HG03442 (cell line): ENCODE data around the gene UCP1.

ENCODE experiments used
- ATAC-seq: cut with Tn5 transposase; IDR thresholded peaks from one replicate; pipeline ENCODE4 v1.9.1; 2021; ENCODE audit warnings: mild to moderate bottlenecking, moderate library complexity; ENCODE audit not compliant: unreplicated experiment

UCP1 gene

GRCh38 chr4:140568507-140569306 lies at the start of gene UCP1:
Gene UCP1 (minus strand): TSS chr4:140568961. CDS start chr4:140568729, 232 bp downstream.
- no peak for ATAC-seq

GRCh38 chr4:140617499-140618248 lies 48.9 kb upstream of the UCP1 start:
- ATAC-seq, result no peak

GRCh38 chr4:140615451-140615850 lies 46.7 kb upstream of the UCP1 start:
- ATAC-seq, result no peak

DNA sequence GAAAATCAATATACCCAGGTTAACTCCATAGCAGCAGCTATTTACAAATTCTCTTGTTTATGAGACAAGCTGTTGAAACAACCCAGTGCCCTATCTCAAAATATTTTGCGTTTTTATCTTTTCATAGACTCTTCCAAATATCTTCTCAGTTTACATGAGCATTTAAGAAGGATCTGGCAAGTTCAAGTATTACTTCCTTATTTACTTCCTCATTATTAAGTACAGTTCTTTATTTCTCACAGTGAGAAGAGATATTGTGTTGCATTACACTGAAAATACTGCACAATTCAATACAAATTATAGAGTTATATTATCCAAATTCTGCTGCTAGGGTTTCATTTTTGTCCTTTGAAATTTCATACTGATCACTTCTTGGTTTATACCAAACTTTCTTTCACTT lies 43.6 kb upstream of the UCP1 start:
- ATAC-seq, result no peak

DNA sequence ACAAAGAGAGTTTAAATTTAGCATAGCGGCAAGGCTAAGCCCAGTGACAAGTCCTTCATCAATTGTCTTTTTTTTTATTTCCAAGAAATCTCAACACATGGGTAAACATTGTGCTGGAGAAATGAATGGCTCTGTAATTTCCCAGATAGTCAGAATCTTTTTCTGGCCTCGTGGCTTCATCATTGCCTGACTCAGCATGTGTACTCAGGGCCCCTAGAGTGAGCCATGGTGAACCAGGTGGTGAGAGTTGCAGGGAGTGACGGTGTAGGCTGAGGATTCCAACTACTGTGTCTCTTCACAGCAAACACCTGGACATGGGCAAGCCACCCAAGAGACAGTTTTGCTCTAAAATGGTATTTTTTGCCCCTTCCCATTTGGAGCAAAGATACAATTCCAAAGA lies 43.1 kb upstream of the UCP1 start:
- no peak for ATAC-seq

- peak; percentile 84 for ATAC-seq
These were observed 41.0 kb upstream of the UCP1 start for GRCh38 chr4:140609548-140610425.

DNA sequence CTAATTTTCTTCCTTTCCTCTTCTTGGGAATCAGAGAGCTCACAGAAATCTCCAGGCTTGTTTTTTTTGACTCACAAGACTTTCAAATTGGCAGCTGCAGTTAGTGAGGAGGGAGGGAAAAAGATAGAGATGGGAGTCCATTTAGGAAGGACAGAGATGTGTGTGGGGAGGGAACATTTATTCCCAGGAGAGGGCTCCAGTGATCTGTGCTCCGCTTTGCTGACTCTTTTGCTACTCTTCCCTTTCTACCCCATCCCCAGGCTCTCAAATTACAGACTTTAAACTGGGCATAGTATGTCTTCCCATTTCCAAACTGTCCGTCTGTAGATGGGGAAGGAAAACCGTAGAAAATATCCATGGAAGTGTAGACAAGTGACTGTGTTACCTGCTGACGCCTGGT lies 39.1 kb upstream of the UCP1 start:
- no peak for ATAC-seq

GRCh38 chr4:140604544-140604943 lies 35.8 kb upstream of the UCP1 start:
- ATAC-seq, result no peak

DNA sequence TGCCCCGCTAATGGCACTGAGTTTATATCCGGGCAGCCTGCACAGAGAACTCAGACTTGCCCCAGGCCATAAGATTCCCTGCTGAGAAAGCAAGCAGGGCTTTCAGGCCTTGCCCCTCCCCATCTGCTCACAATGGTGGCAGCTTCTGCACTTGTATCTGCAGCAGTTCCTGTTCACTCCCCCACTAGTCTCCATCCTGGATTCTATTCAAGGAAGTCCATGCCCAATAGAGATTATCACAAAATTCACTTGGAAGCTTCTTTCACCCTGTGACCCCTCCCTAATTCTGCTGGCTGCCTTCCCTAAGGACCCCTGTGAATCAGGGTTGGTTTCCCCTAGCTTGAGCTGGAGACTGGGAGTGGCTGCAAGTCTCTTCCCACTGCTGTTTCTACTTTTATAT lies 34.5 kb upstream of the UCP1 start:
- no peak for ATAC-seq

DNA sequence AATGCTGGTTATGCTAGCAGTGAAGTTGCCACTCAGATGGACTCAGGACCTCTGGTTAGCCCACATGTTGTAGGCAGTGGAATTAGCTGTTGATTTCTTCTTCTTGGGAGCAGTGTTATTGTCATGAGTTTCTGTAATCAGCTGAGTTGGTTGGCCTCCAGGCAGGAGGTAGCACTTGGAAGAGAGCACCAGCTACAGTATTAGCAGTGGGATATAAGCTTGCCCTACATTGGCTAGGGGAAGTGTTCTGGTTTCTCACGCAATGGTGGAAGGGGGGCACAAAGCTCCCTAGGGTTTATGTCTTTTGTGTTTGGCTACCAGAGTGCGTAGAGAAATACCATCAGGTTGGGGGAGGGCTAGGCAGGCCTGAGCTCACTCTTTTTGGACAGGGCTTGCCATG lies 34.0 kb upstream of the UCP1 start:
- no peak for ATAC-seq

DNA sequence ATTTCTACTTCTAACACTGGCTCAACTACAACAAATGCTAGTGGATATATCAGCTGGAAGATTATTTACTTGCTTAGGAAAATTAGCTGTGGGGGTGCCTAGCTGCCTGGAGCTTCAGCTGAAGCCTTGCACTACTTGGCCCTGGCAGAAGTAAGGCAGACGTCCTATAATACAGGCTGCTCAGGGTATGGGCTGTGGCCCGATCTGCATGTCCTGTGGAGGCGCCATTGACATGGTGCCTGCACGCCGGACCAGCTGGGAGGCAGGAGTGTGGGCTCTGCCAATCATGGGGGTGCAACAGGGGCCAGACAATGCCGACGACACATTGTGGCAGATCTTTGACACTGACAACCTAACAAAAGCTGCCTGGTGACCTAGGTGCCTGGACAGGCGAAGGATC lies 31.6 kb upstream of the UCP1 start:
- ATAC-seq, result no peak

GRCh38 chr4:140595065-140595464 lies 26.3 kb upstream of the UCP1 start:
- ATAC-seq, result peak; percentile 78

DNA sequence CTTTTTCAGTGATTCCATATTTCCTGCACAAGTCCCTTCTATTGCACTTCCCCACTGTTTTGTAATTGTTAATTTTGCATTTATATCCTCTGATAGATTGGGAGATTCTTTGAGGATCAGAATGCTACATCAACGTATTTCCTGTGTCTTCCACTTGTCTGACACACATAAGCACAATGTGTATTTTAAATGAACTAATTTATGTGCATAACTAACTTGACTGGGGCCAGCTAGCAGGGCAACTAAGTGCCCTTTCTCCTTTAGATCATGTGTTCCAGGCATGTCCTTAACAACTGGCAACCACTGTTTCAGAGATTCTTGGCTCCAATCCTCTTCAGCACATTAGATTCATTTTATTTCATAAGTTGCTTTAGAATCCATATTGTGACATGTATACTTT lies 15.7 kb upstream of the UCP1 start:
- ATAC-seq, result no peak

GRCh38 chr4:140581078-140581477 lies 12.3 kb upstream of the UCP1 start:
- ATAC-seq, result no peak

GRCh38 chr4:140579278-140579677 lies 10.5 kb upstream of the UCP1 start:
- ATAC-seq, result no peak

DNA sequence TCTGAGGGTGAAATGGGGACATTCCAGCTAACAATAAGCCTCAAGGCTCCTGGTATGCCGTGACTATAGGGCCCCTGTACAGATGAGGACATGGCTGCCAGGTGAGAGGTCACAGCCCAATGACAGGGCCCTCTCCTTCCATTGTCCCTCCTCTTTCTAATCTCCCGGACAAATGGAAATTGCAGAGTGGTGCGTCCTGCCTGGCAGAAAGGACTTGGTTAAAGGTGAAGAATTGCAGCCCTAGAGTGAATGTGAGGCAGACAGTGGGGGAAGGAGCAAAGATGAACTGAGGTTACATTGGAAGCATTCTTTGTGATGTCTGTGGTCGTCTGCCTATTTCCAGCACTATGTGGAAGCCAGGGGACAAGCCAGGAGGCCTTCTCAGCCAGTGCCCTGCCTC lies 6.7 kb upstream of the UCP1 start:
- ATAC-seq, result no peak

GRCh38 chr4:140571620-140572019 lies 2.9 kb upstream of the UCP1 start:
- ATAC-seq, result no peak

DNA sequence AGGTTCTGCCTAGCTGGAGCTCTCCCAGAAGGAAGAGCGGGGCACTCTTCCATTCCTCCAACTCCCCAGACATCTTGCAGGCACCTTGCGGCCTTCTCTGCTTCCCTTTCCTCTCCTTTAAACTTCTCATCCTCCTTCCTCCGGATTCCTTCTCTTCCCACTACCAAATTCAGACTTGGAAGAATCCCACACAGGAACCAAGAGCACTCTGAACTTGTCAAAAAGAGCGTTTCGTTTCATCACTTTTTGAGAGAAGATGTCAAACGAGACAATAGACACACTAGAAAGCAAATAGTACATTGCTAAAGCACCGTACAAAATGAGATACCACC lies 512 bp upstream of the UCP1 start:
- ATAC-seq, result no peak

DNA sequence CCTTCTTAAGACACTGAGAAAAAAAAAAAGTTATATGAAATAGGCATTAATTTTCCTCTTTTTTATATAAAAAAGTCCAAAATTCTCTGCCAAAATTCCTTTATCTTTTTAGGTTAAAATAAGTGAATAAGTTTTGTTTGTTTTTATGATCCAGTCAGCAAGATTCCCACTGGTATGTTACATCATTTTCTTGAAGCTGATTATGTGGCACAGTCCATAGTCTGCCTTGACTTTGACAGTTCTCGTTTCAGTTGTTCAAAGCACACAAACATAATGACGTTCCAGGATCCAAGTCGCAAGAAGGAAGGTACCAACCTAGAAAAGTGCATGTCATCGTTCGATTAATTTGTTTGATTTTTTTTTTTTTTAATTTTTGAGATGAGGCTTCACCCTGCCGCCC lies 9.1 kb downstream of the UCP1 start:
- no peak for ATAC-seq

- no peak for ATAC-seq
These were observed 10.8 kb downstream of the UCP1 start for GRCh38 chr4:140557831-140558435.
